ENCODE measurements around the gene SFXN4. TPM values are rescaled to one million over a fixed set of nuclear protein-coding genes. Genes with fewer than 3 reads are reported as not detected.
"Not testable (repeated sequence)": the region's sequence is repeated elsewhere in the genome, so short reads cannot be mapped to it uniquely, and the experiment has no call there.

Gene SFXN4
- total and polyA plus RNA-seq, 9 donors = 11.8 to 54.9 (median 18.9) TPM

- 60 to 61% (median 60%) methylated on average over 15 to 16 of the region's 16 CpGs for WGBS, 3 donors
- H3K27ac ChIP-seq = peak overlapping the region in 1 of 2 donors; percentile 55
- peaks cover 7% of the 10 kb centered on the region for H3K4me1 ChIP-seq (ENCODE audit: insufficient read depth)
- intact Hi-C loops (cut with DNase I) = no loop called here
- no peak for DNase-seq
- no peaks in the 10 kb centered on the region for H3K27me3 ChIP-seq
- no peaks in the 10 kb centered on the region for H3K9me3 ChIP-seq
- no peak for TF ChIP-seq POLR2A (IDR thresholded peaks at IDR 0.05)
- no peak for TF ChIP-seq CTCF (IDR thresholded peaks at IDR 0.05)
- TF ChIP-seq EP300 (IDR thresholded peaks at IDR 0.05) = no peak
- no peak overlapping the region for H3K4me3 ChIP-seq
- H3K36me3 ChIP-seq = no peaks in the 10 kb centered on the region
These were observed 26.9 kb downstream of the SFXN4 start for GRCh38 chr10:119138346-119139306.

- H3K27me3 ChIP-seq; H3K36me3 ChIP-seq; intact Hi-C loops (cut with DNase I); H3K9me3 ChIP-seq; H3K27ac ChIP-seq; H3K4me1 ChIP-seq (ENCODE audit: insufficient read depth); H3K4me3 ChIP-seq: not testable (repeated sequence)
- peak in 1 of 5 donors; percentile 6 for DNase-seq
- 70 to 75% (median 75%) methylated on average over 8 of the region's 8 CpGs for WGBS, 3 donors
These were observed 27.6 kb downstream of the SFXN4 start for GRCh38 chr10:119137878-119138277.

- no peak for TF ChIP-seq CTCF (IDR thresholded peaks at IDR 0.05)
- no peak for TF ChIP-seq POLR2A (IDR thresholded peaks at IDR 0.05)
- no peak for TF ChIP-seq EP300 (IDR thresholded peaks at IDR 0.05)
- no peak for DNase-seq
- H3K27me3 ChIP-seq = no peaks in the 10 kb centered on the region
- H3K9me3 ChIP-seq = no peaks in the 10 kb centered on the region
- no peak overlapping the region for H3K4me3 ChIP-seq
- H3K27ac ChIP-seq = no peak overlapping the region
- 67 to 77% (median 75%) methylated on average over 7 of the region's 7 CpGs for WGBS, 3 donors
- peaks cover 5% of the 10 kb centered on the region for H3K4me1 ChIP-seq (ENCODE audit: insufficient read depth)
- no peaks in the 10 kb centered on the region for H3K36me3 ChIP-seq
- intact Hi-C loops (cut with DNase I) = no loop called here
These were observed 29.4 kb downstream of the SFXN4 start for GRCh38 chr10:119136084-119136483.

- WGBS, 3 donors = 58 to 76% (median 59%) methylated on average over 4 of the region's 4 CpGs
- TF ChIP-seq EP300 (IDR thresholded peaks at IDR 0.05) (no peak), POLR2A (IDR thresholded peaks at IDR 0.05) (no peak), CTCF (IDR thresholded peaks at IDR 0.05) (no peak)
These were observed 30.0 kb downstream of the SFXN4 start for GRCh38 chr10:119135513-119135881.

GRCh38 chr10:119133949-119134348 is 31.6 kb downstream of the SFXN4 start:
- Histone ChIP-seq H3K9me3 (no peaks in the 10 kb centered on the region), H3K27me3 (no peaks in the 10 kb centered on the region), H3K27ac (no peak overlapping the region), H3K4me1 (ENCODE audit: insufficient read depth) (peaks cover 3% of the 10 kb centered on the region), H3K4me3 (no peak overlapping the region), H3K36me3 (no peaks in the 10 kb centered on the region)
- TF ChIP-seq EP300 (IDR thresholded peaks at IDR 0.05) (no peak), CTCF (IDR thresholded peaks at IDR 0.05) (no peak), POLR2A (IDR thresholded peaks at IDR 0.05) (no peak)
- WGBS, 3 donors = 86 to 88% (median 86%) methylated on average over 8 of the region's 8 CpGs
- intact Hi-C loops (cut with DNase I) = no loop called here
- no peak for DNase-seq

More at GRCh38 chr10:119135513-119135881, 30.0 kb downstream of the SFXN4 start:
- Histone ChIP-seq H3K9me3 (no peaks in the 10 kb centered on the region), H3K27ac (no peak overlapping the region), H3K27me3 (no peaks in the 10 kb centered on the region), H3K36me3 (no peaks in the 10 kb centered on the region), H3K4me3 (no peak overlapping the region), H3K4me1 (ENCODE audit: insufficient read depth) (peaks cover 3% of the 10 kb centered on the region)
- intact Hi-C loops (cut with DNase I) = no loop called here
- no peak for DNase-seq

Data from ovary (tissue), 9 donors.